K562 (cell line): ENCODE results near the gene EIF1. TPM values are rescaled to one million over a fixed set of nuclear protein-coding genes. Genes with fewer than 3 reads are reported as not detected.
A peak's percentile ranks its signal among the peaks of the same experiment; 100 is the strongest.

Experiments used
- CHD4 ChIP-seq: fragments of 200-600 bp; sonication (generic); IDR thresholded peaks from 3 replicates; pipeline ENCODE4 v1.6.1; 2012; ENCODE audit warnings: low read depth, mild to moderate bottlenecking, mixed read lengths, low read length, inconsistent platforms; ENCODE audit not compliant: insufficient read depth, insufficient replicate concordance, poor library complexity, severe bottlenecking
- ESRRA ChIP-seq: fragments of 450-650 bp; IDR thresholded peaks from 2 replicates; pipeline ENCODE4 v1.6.1; 2014; ENCODE audit warnings: low read depth, mild to moderate bottlenecking, moderate library complexity, borderline replicate concordance
- GATAD2A ChIP-seq: fragments of 450-650 bp; IDR thresholded peaks from 2 replicates; pipeline ENCODE4 v1.6.1; 2017
- HMG20B ChIP-seq: fragments of 250-450 bp; sonication (Bioruptor Pico); IDR thresholded peaks from 2 replicates; pipeline ENCODE4 v1.5.0; 2021; ENCODE audit warnings: mild to moderate bottlenecking
- HOXB6 ChIP-seq: fragments of 250-450 bp; sonication (Bioruptor Pico); IDR thresholded peaks from 2 replicates; pipeline ENCODE4 v1.5.1; 2022; ENCODE audit warnings: mild to moderate bottlenecking, borderline replicate concordance
- ILF3 ChIP-seq: fragments of 450-650 bp; IDR thresholded peaks from 2 replicates; pipeline ENCODE4 v1.6.1; 2018; ENCODE audit warnings: antibody characterized with exemption, mild to moderate bottlenecking, moderate library complexity, borderline replicate concordance
- KAT7 ChIP-seq: sonication (generic); formaldehyde crosslinking; IDR thresholded peaks from 2 replicates; pipeline ENCODE4 v1.8.0; 2022; ENCODE audit warnings: missing genetic modification reagents, mild to moderate bottlenecking, borderline replicate concordance
- KDM5B ChIP-seq: fragments of 200-600 bp; sonication (generic); IDR thresholded peaks from 2 replicates; pipeline ENCODE4 v1.6.1; 2012; ENCODE audit warnings: low read depth, mild to moderate bottlenecking, moderate library complexity, low read length, control low read depth, inconsistent platforms; ENCODE audit not compliant: insufficient replicate concordance
- L3MBTL2 ChIP-seq: fragments of 450-650 bp; IDR thresholded peaks from 2 replicates; pipeline ENCODE4 v1.6.1; 2016; ENCODE audit warnings: mild to moderate bottlenecking, moderate library complexity
- NCOA1 ChIP-seq: fragments of 450-650 bp; IDR thresholded peaks from 2 replicates; pipeline ENCODE4 v1.6.1; 2016; ENCODE audit warnings: low read depth
- RAD51 ChIP-seq: fragments of 450-650 bp; IDR thresholded peaks from 2 replicates; pipeline ENCODE4 v1.7.1; 2016; ENCODE audit warnings: low read depth, mild to moderate bottlenecking, borderline replicate concordance
- SOX6 ChIP-seq: fragments of 450-650 bp; IDR thresholded peaks from 2 replicates; pipeline ENCODE4 v1.6.1; 2014; ENCODE audit warnings: mild to moderate bottlenecking
- STAT5B ChIP-seq: fragments of 250-450 bp; sonication (Bioruptor Pico); IDR thresholded peaks from 2 replicates; pipeline ENCODE4 v1.8.0; 2021; ENCODE audit warnings: mild to moderate bottlenecking, inconsistent platforms
- ZFPM2 ChIP-seq: fragments of 250-450 bp; sonication (Bioruptor Pico); IDR thresholded peaks from 2 replicates; pipeline ENCODE4 v1.5.1; 2022; ENCODE audit warnings: mild to moderate bottlenecking
- ZNF124 ChIP-seq: sonication (generic); formaldehyde crosslinking; IDR thresholded peaks from 2 replicates; pipeline ENCODE4 v1.8.1; 2022; ENCODE audit warnings: missing genetic modification reagents
- ZNF174 ChIP-seq: fragments of 250-450 bp; sonication (Bioruptor Pico); IDR thresholded peaks from 2 replicates; pipeline ENCODE4 v1.4.0; 2020; ENCODE audit warnings: mild to moderate bottlenecking
- ZNF224 ChIP-seq: sonication (generic); formaldehyde crosslinking; IDR thresholded peaks from 2 replicates; pipeline ENCODE4 v1.8.0; 2022; ENCODE audit warnings: mild to moderate bottlenecking, missing genetic modification reagents
- ZNF274 ChIP-seq: IDR thresholded peaks from 2 replicates; pipeline ENCODE4 v1.6.1; 2011; ENCODE audit warnings: low read depth, mild to moderate bottlenecking, low read length, moderate library complexity, borderline replicate concordance
- polyA plus RNA-seq, 8 experiments: library from polyadenylated mRNA; depleted of rRNA in 4 of 8; stranded (reverse) in 5 of 8; unstranded in 3 of 8; fragments of >200 nt; fragmentation: Nextera tagmentation in 2 of 8; fragmentation: Illumina TruSeq in 1 of 8; extraction: Ambion mirVana in 2 of 8; extraction: Trizol in 1 of 8; gene quantifications; 2 replicates each; pipeline versions ENCODE4 v1.2.1 to v1.2.3, GENCODE V29; 2011 to 2014; ENCODE audit warnings: inconsistent platforms in 1 of 8, missing spikeins in 1 of 8
- total RNA-seq, 7 experiments: library from RNA; depleted of rRNA in 6 of 7; stranded (reverse); fragments of >200 nt in 6 of 7; fragmentation: Illumina TruSeq in 2 of 7; extraction: Trizol in 2 of 7; gene quantifications; 2 replicates each; pipeline versions ENCODE4 v1.2.1 to v1.2.3, GENCODE V29; 2011 to 2021; ENCODE audit warnings: low replicate concordance in 1 of 7
- TF ChIP-seq, protein P1 (sequence below): fragments of 150-350 bp; conservative IDR thresholded peaks from 2 replicates; pipeline ENCODE4 v1.6.1; 2014; ENCODE audit warnings: low read length
- TF ChIP-seq, protein P2 (sequence below): fragments of 450-650 bp; IDR thresholded peaks from 2 replicates; pipeline ENCODE4 v1.6.1; 2017; ENCODE audit warnings: antibody characterized with exemption
- TF ChIP-seq, protein P3 (sequence below): sonication (generic); formaldehyde crosslinking; IDR thresholded peaks from 2 replicates; pipeline ENCODE4 v1.8.1; 2023; ENCODE audit warnings: mild to moderate bottlenecking, missing genetic modification reagents, moderate library complexity

The EIF1 gene
- total and polyA plus RNA-seq, 9 of the 15 experiments (the other 6 are each of a cell fraction or from before 2014, with no cell fraction given) = 67.0 to 1,204 (median 320) TPM

- TF ChIP-seq RAD51 = no peak
- TF ChIP-seq ESRRA = peak; percentile 66
- TF ChIP-seq CHD4 = no peak
- no peak for TF ChIP-seq SOX6
- TF ChIP-seq, protein P1, sequence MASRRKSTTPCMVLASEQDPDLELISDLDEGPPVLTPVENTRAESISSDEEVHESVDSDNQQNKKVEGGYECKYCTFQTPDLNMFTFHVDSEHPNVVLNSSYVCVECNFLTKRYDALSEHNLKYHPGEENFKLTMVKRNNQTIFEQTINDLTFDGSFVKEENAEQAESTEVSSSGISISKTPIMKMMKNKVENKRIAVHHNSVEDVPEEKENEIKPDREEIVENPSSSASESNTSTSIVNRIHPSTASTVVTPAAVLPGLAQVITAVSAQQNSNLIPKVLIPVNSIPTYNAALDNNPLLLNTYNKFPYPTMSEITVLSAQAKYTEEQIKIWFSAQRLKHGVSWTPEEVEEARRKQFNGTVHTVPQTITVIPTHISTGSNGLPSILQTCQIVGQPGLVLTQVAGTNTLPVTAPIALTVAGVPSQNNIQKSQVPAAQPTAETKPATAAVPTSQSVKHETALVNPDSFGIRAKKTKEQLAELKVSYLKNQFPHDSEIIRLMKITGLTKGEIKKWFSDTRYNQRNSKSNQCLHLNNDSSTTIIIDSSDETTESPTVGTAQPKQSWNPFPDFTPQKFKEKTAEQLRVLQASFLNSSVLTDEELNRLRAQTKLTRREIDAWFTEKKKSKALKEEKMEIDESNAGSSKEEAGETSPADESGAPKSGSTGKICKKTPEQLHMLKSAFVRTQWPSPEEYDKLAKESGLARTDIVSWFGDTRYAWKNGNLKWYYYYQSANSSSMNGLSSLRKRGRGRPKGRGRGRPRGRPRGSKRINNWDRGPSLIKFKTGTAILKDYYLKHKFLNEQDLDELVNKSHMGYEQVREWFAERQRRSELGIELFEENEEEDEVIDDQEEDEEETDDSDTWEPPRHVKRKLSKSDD = no peak
- TF ChIP-seq ZNF124 = no peak
- TF ChIP-seq HOXB6 (CRISPR knock-in tag) = no peak
- TF ChIP-seq, protein P2, sequence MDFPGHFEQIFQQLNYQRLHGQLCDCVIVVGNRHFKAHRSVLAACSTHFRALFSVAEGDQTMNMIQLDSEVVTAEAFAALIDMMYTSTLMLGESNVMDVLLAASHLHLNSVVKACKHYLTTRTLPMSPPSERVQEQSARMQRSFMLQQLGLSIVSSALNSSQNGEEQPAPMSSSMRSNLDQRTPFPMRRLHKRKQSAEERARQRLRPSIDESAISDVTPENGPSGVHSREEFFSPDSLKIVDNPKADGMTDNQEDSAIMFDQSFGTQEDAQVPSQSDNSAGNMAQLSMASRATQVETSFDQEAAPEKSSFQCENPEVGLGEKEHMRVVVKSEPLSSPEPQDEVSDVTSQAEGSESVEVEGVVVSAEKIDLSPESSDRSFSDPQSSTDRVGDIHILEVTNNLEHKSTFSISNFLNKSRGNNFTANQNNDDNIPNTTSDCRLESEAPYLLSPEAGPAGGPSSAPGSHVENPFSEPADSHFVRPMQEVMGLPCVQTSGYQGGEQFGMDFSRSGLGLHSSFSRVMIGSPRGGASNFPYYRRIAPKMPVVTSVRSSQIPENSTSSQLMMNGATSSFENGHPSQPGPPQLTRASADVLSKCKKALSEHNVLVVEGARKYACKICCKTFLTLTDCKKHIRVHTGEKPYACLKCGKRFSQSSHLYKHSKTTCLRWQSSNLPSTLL = no peak
- peak; percentile 96; the same call in 1 of the 2 replicates for TF ChIP-seq ZFPM2 (CRISPR knock-in tag)
- peak; percentile 98 for TF ChIP-seq ILF3
- no peak; the same call in 1 of the 2 replicates for TF ChIP-seq ZNF274
- TF ChIP-seq, protein P3, sequence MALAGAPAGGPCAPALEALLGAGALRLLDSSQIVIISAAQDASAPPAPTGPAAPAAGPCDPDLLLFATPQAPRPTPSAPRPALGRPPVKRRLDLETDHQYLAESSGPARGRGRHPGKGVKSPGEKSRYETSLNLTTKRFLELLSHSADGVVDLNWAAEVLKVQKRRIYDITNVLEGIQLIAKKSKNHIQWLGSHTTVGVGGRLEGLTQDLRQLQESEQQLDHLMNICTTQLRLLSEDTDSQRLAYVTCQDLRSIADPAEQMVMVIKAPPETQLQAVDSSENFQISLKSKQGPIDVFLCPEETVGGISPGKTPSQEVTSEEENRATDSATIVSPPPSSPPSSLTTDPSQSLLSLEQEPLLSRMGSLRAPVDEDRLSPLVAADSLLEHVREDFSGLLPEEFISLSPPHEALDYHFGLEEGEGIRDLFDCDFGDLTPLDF (CRISPR knock-in tag) = peak; percentile 85
- TF ChIP-seq ZNF224 = no peak
- TF ChIP-seq ZNF174 (CRISPR knock-in tag) = no peak
- no peak for TF ChIP-seq STAT5B (CRISPR knock-in tag)
- peak; percentile 90; the same call in 1 of the 2 replicates for TF ChIP-seq KAT7 (CRISPR knock-in tag)
- peak; percentile 98 for TF ChIP-seq KDM5B
- no peak for TF ChIP-seq HMG20B (CRISPR knock-in tag)
- no peak for TF ChIP-seq GATAD2A
- peak; percentile 86 for TF ChIP-seq NCOA1
- TF ChIP-seq L3MBTL2 = no peak
These were observed at the start of gene EIF1 (continued) for GRCh38 chr17:41688641-41689496.
